Endothelial cell of umbilical vein (primary cell): ENCODE measurements around the gene SECISBP2.

Experiments
- FOS ChIP-seq: IDR thresholded peaks from 2 replicates; pipeline ENCODE4 v1.6.1; 2011; ENCODE audit warnings: mild to moderate bottlenecking, low read length, moderate library complexity, borderline replicate concordance; ENCODE audit not compliant: insufficient read depth
- POLR2A ChIP-seq: IDR thresholded peaks from 2 replicates; pipeline ENCODE4 v1.6.1; 2012; ENCODE audit warnings: low read depth, mild to moderate bottlenecking, control low read depth, low read length
- TF ChIP-seq, protein P1 (sequence below), 2 donors: IDR thresholded peaks; 1 replicate in 1 of 2; 2 replicates in 1 of 2; pipeline ENCODE4 v1.5.1; 2011; ENCODE audit warnings: low read length in 2 of 2, mild to moderate bottlenecking in 2 of 2, moderate library complexity in 2 of 2, control low read depth in 1 of 2, inconsistent platforms in 1 of 2, low read depth in 1 of 2; ENCODE audit not compliant: insufficient read depth in 1 of 2; ENCODE audit errors: extremely low read depth in 1 of 2

DNA sequence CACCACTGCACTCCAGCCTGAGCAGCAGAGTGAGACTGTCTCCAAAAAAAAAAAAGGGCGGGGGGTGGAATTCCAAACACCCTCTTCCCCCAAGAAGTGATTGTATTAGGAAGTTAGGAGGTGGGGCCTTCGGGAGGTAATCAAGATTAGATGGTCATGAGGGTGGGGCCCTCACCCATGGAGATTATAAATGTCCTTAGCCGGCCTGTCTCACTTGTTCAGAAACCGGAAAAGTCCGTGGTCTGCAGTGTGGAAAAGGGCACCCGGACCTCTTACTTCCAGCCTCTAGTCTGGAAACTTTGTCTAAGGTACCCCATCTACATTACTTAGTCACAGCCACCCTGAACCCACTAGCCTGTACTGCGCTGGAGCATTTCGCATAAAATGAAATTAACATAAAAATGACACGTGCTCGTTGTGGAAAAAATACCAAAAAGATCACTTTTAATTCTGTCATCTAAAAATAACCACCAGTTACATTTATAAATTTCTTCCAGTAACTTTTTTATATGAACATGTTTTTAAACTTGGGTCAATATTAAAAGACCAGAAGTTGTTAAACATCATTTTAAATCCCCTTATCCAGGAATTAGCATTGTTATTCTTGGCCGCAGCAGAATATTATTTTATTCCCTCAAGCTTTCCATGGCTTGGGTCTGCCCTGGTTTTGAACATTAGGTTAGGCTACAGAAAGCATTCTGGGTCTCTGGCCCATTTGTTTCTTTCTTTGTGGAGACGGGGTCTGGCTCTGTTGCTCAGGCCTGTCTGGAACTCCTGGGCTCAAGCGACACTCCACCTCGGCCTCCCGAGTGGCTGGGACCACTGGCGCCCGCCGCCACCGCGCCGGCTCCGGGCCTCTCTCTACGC is 8.5 kb upstream of the SECISBP2 start:
- TF ChIP-seq POLR2A (peak; percentile 49), FOS (no peak)
- TF ChIP-seq, protein P1, sequence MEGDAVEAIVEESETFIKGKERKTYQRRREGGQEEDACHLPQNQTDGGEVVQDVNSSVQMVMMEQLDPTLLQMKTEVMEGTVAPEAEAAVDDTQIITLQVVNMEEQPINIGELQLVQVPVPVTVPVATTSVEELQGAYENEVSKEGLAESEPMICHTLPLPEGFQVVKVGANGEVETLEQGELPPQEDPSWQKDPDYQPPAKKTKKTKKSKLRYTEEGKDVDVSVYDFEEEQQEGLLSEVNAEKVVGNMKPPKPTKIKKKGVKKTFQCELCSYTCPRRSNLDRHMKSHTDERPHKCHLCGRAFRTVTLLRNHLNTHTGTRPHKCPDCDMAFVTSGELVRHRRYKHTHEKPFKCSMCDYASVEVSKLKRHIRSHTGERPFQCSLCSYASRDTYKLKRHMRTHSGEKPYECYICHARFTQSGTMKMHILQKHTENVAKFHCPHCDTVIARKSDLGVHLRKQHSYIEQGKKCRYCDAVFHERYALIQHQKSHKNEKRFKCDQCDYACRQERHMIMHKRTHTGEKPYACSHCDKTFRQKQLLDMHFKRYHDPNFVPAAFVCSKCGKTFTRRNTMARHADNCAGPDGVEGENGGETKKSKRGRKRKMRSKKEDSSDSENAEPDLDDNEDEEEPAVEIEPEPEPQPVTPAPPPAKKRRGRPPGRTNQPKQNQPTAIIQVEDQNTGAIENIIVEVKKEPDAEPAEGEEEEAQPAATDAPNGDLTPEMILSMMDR (IDR thresholded peaks at IDR 0.05; ENCODE audit: extremely low read depth in 1 of 2, insufficient read depth in 1 of 2, low read depth in 1 of 2, low read length in 2 of 2) = no peak
